Liver (tissue), 9 donors: Measurements from ENCODE around the gene GAR1. TPM values are rescaled to one million over a fixed set of nuclear protein-coding genes. Genes with fewer than 3 reads are reported as not detected.

Experiments
- DNase-seq: peaks from one replicate; pipeline ENCODE4 v3.0.0-alpha.2; 2017; ENCODE audit warnings: low spot score
- H3K27ac ChIP-seq, 2 donors: one replicate each; pipeline ENCODE4 v1.7.0; 2013; ENCODE audit warnings: inconsistent platforms in 2 of 2, low read length in 2 of 2, control low read depth in 1 of 2, low read depth in 1 of 2, mild to moderate bottlenecking in 1 of 2
- H3K27me3 ChIP-seq, 4 donors: one replicate each; pipeline versions ENCODE4 v1.6.1 to v1.7.0; 2013; ENCODE audit warnings: low read length in 3 of 4, inconsistent platforms in 1 of 4, mild to moderate bottlenecking in 1 of 4, moderate library complexity in 1 of 4; ENCODE audit not compliant: control insufficient read depth in 4 of 4, insufficient read depth in 4 of 4
- H3K36me3 ChIP-seq, 4 donors: one replicate each; pipeline versions ENCODE4 v1.6.1 to v1.7.0; 2013; ENCODE audit warnings: low read length in 3 of 4, mild to moderate bottlenecking in 3 of 4, low read depth in 1 of 4, moderate library complexity in 1 of 4; ENCODE audit not compliant: control insufficient read depth in 4 of 4, insufficient read depth in 3 of 4
- H3K4me1 ChIP-seq, 4 donors: one replicate each; pipeline versions ENCODE4 v1.6.1 to v1.7.0; 2013; ENCODE audit warnings: low read length in 3 of 4, mild to moderate bottlenecking in 3 of 4, moderate library complexity in 1 of 4; ENCODE audit not compliant: control insufficient read depth in 4 of 4, insufficient read depth in 4 of 4
- H3K4me3 ChIP-seq, 3 donors: one replicate each; pipeline versions ENCODE4 v1.6.1 to v1.7.0; 2013; ENCODE audit warnings: low read length in 3 of 3, control low read depth in 1 of 3, low read depth in 1 of 3, mild to moderate bottlenecking in 1 of 3
- H3K9ac ChIP-seq, 2 donors: one replicate each; pipeline ENCODE4 v1.7.0; 2013; ENCODE audit warnings: low read length in 2 of 2, mild to moderate bottlenecking in 2 of 2, moderate library complexity in 2 of 2, control low read depth in 1 of 2, low read depth in 1 of 2
- H3K9me3 ChIP-seq, 4 donors: one replicate each; pipeline versions ENCODE4 v1.6.1 to v1.7.0; 2013; ENCODE audit warnings: low read length in 3 of 4; ENCODE audit not compliant: control insufficient read depth in 4 of 4
- FOXA2 ChIP-seq: IDR thresholded peaks from 2 replicates; pipeline ENCODE4 v1.6.1; 2016; ENCODE audit warnings: antibody characterized with exemption
- JUND ChIP-seq, 2 donors: IDR thresholded peaks; 2 replicates each; pipeline ENCODE4 v1.6.1; 2016; ENCODE audit warnings: antibody characterized with exemption in 2 of 2
- TAF1 ChIP-seq: conservative IDR thresholded peaks from 2 replicates; pipeline ENCODE4 v1.6.1; 2016; ENCODE audit warnings: antibody characterized with exemption, mild to moderate bottlenecking
- WGBS: extraction: QIAGEN DNeasy Blood & Tissue Kit; methylation state at CpG from one replicate; pipeline ENCODE4 v1.1.7; 2013; 5-methylcytosine and 5-hydroxymethylcytosine counted together
- polyA plus RNA-seq, 2 donors: library from polyadenylated mRNA; stranded (reverse) in 1 of 2; unstranded in 1 of 2; fragments of 200-250 nt in 1 of 2; fragments of >200 nt in 1 of 2; fragmentation: Nextera tagmentation in 1 of 2; extraction: Ambion mirVana in 1 of 2; gene quantifications; one replicate each; pipeline versions ENCODE4 v1.2.1 to v1.2.3, GENCODE V29; 2013 to 2015
- total RNA-seq, 2 donors: library from RNA; depleted of rRNA; stranded (reverse); fragments of >200 nt; gene quantifications; one replicate each; pipeline ENCODE4 v1.2.3, GENCODE V29; 2014
- TF ChIP-seq, protein P1 (sequence below): IDR thresholded peaks from 2 replicates; pipeline ENCODE4 v1.6.1; 2016; ENCODE audit warnings: antibody characterized with exemption
- TF ChIP-seq, protein P2 (sequence below): fragments of 150-350 bp; IDR thresholded peaks from 2 replicates; pipeline ENCODE4 v1.5.1; 2017; ENCODE audit warnings: improper control_type of control experiment, low read depth, low read length; ENCODE audit not compliant: missing input control
- donor health status: healthy.
- donor health status: healthy.
- donor health status: healthy.
- donor health status: healthy.
- donor health status: healthy.

The GAR1 gene
- total and polyA plus RNA-seq, 4 donors = 1.5 to 7.7 (median 5.9) TPM

DNA sequence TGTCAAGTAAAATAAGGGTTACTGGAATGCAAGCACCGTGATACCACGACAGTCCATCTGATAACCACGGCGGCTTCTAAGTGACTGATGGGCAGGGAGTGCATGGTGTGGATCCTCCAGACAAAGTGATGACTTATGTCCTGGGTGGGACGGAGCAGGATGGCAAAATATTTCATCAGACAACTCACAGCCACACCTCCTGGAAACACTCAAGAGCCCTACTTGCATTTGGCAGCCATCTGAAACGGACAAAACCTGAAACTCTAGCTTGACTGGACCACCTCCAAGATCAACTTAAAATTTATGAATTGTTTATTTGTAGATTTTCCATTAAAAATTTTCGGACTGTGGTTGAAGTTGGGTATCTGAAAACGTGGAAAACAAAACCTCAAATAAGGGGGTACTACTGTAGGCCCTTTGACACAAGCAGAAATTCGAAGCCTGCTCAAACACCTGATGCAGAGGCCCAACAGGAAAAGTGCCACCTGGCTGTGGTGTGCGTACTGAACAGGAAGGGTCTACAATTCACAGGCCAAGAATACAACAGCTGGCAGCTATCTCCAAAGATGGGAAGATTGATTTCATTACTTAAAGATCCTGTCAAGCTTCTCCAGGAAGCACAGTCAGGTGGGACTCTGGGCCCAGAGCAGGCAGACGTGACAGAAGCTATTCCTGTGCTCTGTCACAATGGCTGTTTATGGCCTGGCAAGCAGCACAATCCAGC, 58.4 kb downstream of the GAR1 start:
- no peak for TF ChIP-seq FOXA2
- TF ChIP-seq, protein P1, sequence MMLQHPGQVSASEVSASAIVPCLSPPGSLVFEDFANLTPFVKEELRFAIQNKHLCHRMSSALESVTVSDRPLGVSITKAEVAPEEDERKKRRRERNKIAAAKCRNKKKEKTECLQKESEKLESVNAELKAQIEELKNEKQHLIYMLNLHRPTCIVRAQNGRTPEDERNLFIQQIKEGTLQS = no peak
- TF ChIP-seq, protein P2, sequence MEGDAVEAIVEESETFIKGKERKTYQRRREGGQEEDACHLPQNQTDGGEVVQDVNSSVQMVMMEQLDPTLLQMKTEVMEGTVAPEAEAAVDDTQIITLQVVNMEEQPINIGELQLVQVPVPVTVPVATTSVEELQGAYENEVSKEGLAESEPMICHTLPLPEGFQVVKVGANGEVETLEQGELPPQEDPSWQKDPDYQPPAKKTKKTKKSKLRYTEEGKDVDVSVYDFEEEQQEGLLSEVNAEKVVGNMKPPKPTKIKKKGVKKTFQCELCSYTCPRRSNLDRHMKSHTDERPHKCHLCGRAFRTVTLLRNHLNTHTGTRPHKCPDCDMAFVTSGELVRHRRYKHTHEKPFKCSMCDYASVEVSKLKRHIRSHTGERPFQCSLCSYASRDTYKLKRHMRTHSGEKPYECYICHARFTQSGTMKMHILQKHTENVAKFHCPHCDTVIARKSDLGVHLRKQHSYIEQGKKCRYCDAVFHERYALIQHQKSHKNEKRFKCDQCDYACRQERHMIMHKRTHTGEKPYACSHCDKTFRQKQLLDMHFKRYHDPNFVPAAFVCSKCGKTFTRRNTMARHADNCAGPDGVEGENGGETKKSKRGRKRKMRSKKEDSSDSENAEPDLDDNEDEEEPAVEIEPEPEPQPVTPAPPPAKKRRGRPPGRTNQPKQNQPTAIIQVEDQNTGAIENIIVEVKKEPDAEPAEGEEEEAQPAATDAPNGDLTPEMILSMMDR = no peak
- TF ChIP-seq TAF1 = no peak
- no peak for TF ChIP-seq JUND (IDR thresholded peaks at IDR 0.05)
- 67% methylated on average over 11 of the region's 11 CpGs for WGBS
- H3K4me1 ChIP-seq = no peaks in the 10 kb centered on the region
- H3K36me3 ChIP-seq = no peaks in the 10 kb centered on the region
- no peaks in the 10 kb centered on the region for H3K9me3 ChIP-seq
- H3K27me3 ChIP-seq = no peaks in the 10 kb centered on the region
- no peak overlapping the region for H3K27ac ChIP-seq
- DNase-seq = no peak
- no peak overlapping the region for H3K4me3 ChIP-seq
- H3K9ac ChIP-seq = no peak overlapping the region

Other genes with a start within 250 kb of the GAR1 start
- 10 to 100 TPM; 18.5 to 20.9 TPM for gene CASP6, start 112.3 kb upstream of the GAR1 start, total RNA-seq
- 10 to 100 TPM; 14.9 to 20.4 TPM for gene CASP6, start 112.3 kb upstream of the GAR1 start, polyA plus RNA-seq
- gene PLA2G12A, start 85.7 kb upstream of the GAR1 start, total RNA-seq = 10 to 100 TPM; 11.3 to 28.9 TPM
- gene PLA2G12A, start 85.7 kb upstream of the GAR1 start, polyA plus RNA-seq = 10 to 100 TPM; 29.9 to 57.7 TPM
- 100 to 1,000 TPM; 232 to 598 TPM for gene CFI, start 13.8 kb upstream of the GAR1 start, total RNA-seq
- 100 to 1,000 TPM; 410 to 589 TPM for gene CFI, start 13.8 kb upstream of the GAR1 start, polyA plus RNA-seq
- under 1 TPM; 0.05 to 0.08 TPM for gene RRH, start 12.2 kb downstream of the GAR1 start, total RNA-seq
- gene RRH, start 12.2 kb downstream of the GAR1 start, polyA plus RNA-seq = under 1 TPM in 1 of 2 donors, not detected in 1; 0.05 TPM
- gene LRIT3, start 32.3 kb downstream of the GAR1 start, total RNA-seq = under 1 TPM in 1 of 2 donors, not detected in 1; 0.08 TPM
- under 1 TPM; 0.03 to 0.07 TPM for gene LRIT3, start 32.3 kb downstream of the GAR1 start, polyA plus RNA-seq
- gene EGF, start 97.1 kb downstream of the GAR1 start, total RNA-seq = under 1 TPM in 1 of 2 donors, not detected in 1; 0.65 TPM
- gene EGF, start 97.1 kb downstream of the GAR1 start, polyA plus RNA-seq = not detected